GM19035 (cell line): ENCODE data around the gene VMO1.

Experiments
- ATAC-seq: cut with Tn5 transposase; IDR thresholded peaks from one replicate; pipeline ENCODE4 v1.9.1; 2021; ENCODE audit not compliant: unreplicated experiment

VMO1 gene

GRCh38 chr17:4766201-4766600, 20.0 kb downstream of the VMO1 start:
- ATAC-seq = no peak

GRCh38 chr17:4764595-4764994, 21.6 kb downstream of the VMO1 start:
- ATAC-seq = no peak

GRCh38 chr17:4759776-4760236, 26.4 kb downstream of the VMO1 start:
- ATAC-seq = no peak

- ATAC-seq = no peak
Measured at GRCh38 chr17:4753392-4753791, 32.8 kb downstream of the VMO1 start.

GRCh38 chr17:4751932-4752331, 34.2 kb downstream of the VMO1 start:
- no peak for ATAC-seq

- ATAC-seq = no peak
Measured at GRCh38 chr17:4750606-4751005, 35.6 kb downstream of the VMO1 start.

- no peak for ATAC-seq
Measured at GRCh38 chr17:4748686-4749085, 37.5 kb downstream of the VMO1 start.

- no peak for ATAC-seq
Measured at GRCh38 chr17:4747847-4748246, 38.3 kb downstream of the VMO1 start.

GRCh38 chr17:4744999-4745969, 40.9 kb downstream of the VMO1 start:
- ATAC-seq = no peak

- ATAC-seq = no peak
Measured at GRCh38 chr17:4743898-4744297, 42.3 kb downstream of the VMO1 start.

- ATAC-seq = no peak
Measured at GRCh38 chr17:4743216-4743615, 42.9 kb downstream of the VMO1 start.

GRCh38 chr17:4742629-4743028, 43.5 kb downstream of the VMO1 start:
- ATAC-seq = no peak

- ATAC-seq = no peak
Measured at GRCh38 chr17:4742133-4742532, 44.0 kb downstream of the VMO1 start.

- no peak for ATAC-seq
Measured at GRCh38 chr17:4741544-4741943, 44.6 kb downstream of the VMO1 start.

GRCh38 chr17:4740584-4740983, 45.6 kb downstream of the VMO1 start:
- ATAC-seq = no peak

- ATAC-seq = no peak
Measured at GRCh38 chr17:4740025-4740351, 46.2 kb downstream of the VMO1 start.

- ATAC-seq = no peak
Measured at GRCh38 chr17:4739122-4740024, 46.8 kb downstream of the VMO1 start, which contains the start of the genes CXCL16 and ZMYND15. CXCL16 (minus strand) TSS chr17:4739928; CDS start chr17:4739339, 589 bp downstream. ZMYND15 (plus strand) TSS chr17:4739833; CDS start chr17:4740549, 716 bp downstream.

- ATAC-seq = no peak
Measured at GRCh38 chr17:4738136-4739121, 47.7 kb downstream of the VMO1 start.

GRCh38 chr17:4735876-4736651, 50.1 kb downstream of the VMO1 start:
- no peak for ATAC-seq
